Natural killer cell (primary cell): ENCODE measurements around the gene RASL10B. TPM values are rescaled to one million over a fixed set of nuclear protein-coding genes. Genes with fewer than 3 reads are reported as not detected.

Experiments used
- ATAC-seq, 3 donors: fragments of 150-1000 bp in 2 of 3; fragments of 200-7000 bp in 1 of 3; cut with Tn5 transposase; 1 replicate in 1 of 3; 2 replicates in 2 of 3; pipeline ENCODE4 v1.10.0; 2021; ENCODE audit warnings: mild to moderate bottlenecking in 2 of 3, moderate library complexity in 2 of 3
- DNase-seq, 2 donors: peaks; one replicate each; pipeline versions ENCODE4 v3.0.0 to v3.0.0-alpha.2; 2013 to 2021; ENCODE audit warnings: mixed read lengths in 1 of 2
- H3K27ac ChIP-seq: one replicate; pipeline ENCODE4 v1.5.1; 2013; ENCODE audit warnings: mild to moderate bottlenecking, low read length
- H3K27me3 ChIP-seq: one replicate; pipeline ENCODE4 v1.6.1; 2013; ENCODE audit warnings: low read length; ENCODE audit not compliant: control insufficient read depth, insufficient read depth
- H3K36me3 ChIP-seq: one replicate; pipeline ENCODE4 v1.6.1; 2013; ENCODE audit warnings: low read length; ENCODE audit not compliant: control insufficient read depth, insufficient read depth
- H3K4me1 ChIP-seq: one replicate; pipeline ENCODE4 v1.6.1; 2013; ENCODE audit warnings: low read length; ENCODE audit not compliant: control insufficient read depth, insufficient read depth
- H3K4me3 ChIP-seq: one replicate; pipeline ENCODE4 v1.5.1; 2013; ENCODE audit warnings: low read length
- H3K9me3 ChIP-seq: one replicate; pipeline ENCODE4 v1.6.1; 2013; ENCODE audit warnings: low read length; ENCODE audit not compliant: control insufficient read depth, insufficient read depth
- H3K27ac Mint-ChIP-seq, 2 donors: one replicate each; pipeline ENCODE4 v1.8.0; 2022; ENCODE audit warnings: mild to moderate bottlenecking in 2 of 2, mixed read lengths in 2 of 2, moderate library complexity in 1 of 2
- H3K27me3 Mint-ChIP-seq, 2 donors: one replicate each; pipeline ENCODE4 v1.8.0; 2022; ENCODE audit warnings: low read depth in 2 of 2, mixed read lengths in 2 of 2
- H3K36me3 Mint-ChIP-seq: one replicate; pipeline ENCODE4 v1.8.0; 2022; ENCODE audit warnings: mixed read lengths
- H3K4me1 Mint-ChIP-seq, 2 donors: one replicate each; pipeline ENCODE4 v1.8.0; 2022; ENCODE audit warnings: mixed read lengths in 2 of 2
- H3K4me3 Mint-ChIP-seq: one replicate; pipeline ENCODE4 v1.8.0; 2022; ENCODE audit warnings: mild to moderate bottlenecking, moderate library complexity, mixed read lengths
- H3K9me3 Mint-ChIP-seq, 2 donors: one replicate each; pipeline ENCODE4 v1.8.0; 2022; ENCODE audit warnings: mixed read lengths in 2 of 2
- CTCF ChIP-seq: fragments of 200-600 bp; IDR thresholded peaks from one replicate; pipeline ENCODE4 v1.8.0; 2022; ENCODE audit warnings: antibody characterized with exemption
- WGBS: methylation state at CpG from one replicate; pipeline ENCODE4 v1.1.7; 2013; ENCODE audit warnings: missing lambda C conversion rate; ENCODE audit not compliant: insufficient coverage; 5-methylcytosine and 5-hydroxymethylcytosine counted together
- intact Hi-C: fragments of 100-400 bp; cut with micrococcal nuclease; formaldehyde crosslinking; loops from one replicate; pipeline ENCODE4 v1.14.2; 2022
- total RNA-seq, 4 donors: library from RNA; stranded (reverse); fragments of 120-200 nt in 1 of 4; gene quantifications; one replicate each; pipeline versions ENCODE4 v1.2.3 to v1.2.4, GENCODE V29; 2013 to 2022

RASL10B gene
- under 1 TPM in 1 of 3 donors, not detected in 2; 0.07 TPM for total RNA-seq
- 0.52 TPM for total RNA-seq (2013)

GRCh38 chr17:35731239-35731916 lies at the start of gene RASL10B:
TSS of gene RASL10B (plus strand) at chr17:35731639. CDS start at chr17:35735185, 3,546 bp downstream.
- peaks cover 15% of the 10 kb centered on the region for H3K36me3 ChIP-seq
- intact Hi-C loops: no loop called here
- H3K27me3 ChIP-seq: no peaks in the 10 kb centered on the region
- ATAC-seq (peak; percentile 73 to 96 (median 94)), DNase-seq (peak; percentile 48 to 61)
- TF ChIP-seq CTCF: no peak
- Mint-ChIP-seq H3K36me3 (peaks cover 6% of the 10 kb centered on the region), H3K4me3 (peak within 1 kb of the TSS; percentile 90), H3K27me3 (no peaks in the 10 kb centered on the region), H3K9me3 (no peaks in the 10 kb centered on the region), H3K27ac (peak within 1 kb of the TSS in 1 of 2 donors; percentile 62), H3K4me1 (peaks cover 10 to 12% of the 10 kb centered on the region in 2 donors)
- H3K4me1 ChIP-seq: peaks cover 16% of the 10 kb centered on the region
- H3K4me3 ChIP-seq: peak within 1 kb of the TSS; percentile 36
- no peaks in the 10 kb centered on the region for H3K9me3 ChIP-seq
- WGBS: 8% methylated on average over 31 of the region's 44 CpGs
- H3K27ac ChIP-seq: no peak within 1 kb of the TSS

DNA sequence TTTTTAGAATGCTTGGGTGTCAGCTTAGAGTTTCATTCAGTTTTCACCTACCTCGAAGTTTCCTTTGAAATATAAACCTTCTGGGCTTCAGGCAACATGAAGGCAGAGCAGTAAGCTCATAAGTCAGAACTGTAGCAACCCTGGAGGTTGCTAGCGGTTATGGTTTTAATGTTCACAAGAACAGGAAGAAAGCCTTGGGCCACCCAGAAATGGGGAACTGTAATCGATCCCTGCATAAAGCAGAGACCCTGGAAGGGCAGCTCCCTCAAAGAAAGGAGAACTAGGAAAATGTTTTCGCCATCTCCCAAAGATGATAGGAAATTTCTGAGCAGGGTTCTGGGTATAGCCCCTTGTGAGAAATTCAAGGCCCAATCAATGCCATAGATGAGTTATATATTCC lies 47.8 kb upstream of the RASL10B start:
- intact Hi-C loops: no loop called here
- DNase-seq (no peak), ATAC-seq (no peak)
- H3K4me1 Mint-ChIP-seq: peaks cover 4 to 14% of the 10 kb centered on the region in 2 donors
- H3K9me3 Mint-ChIP-seq: no peaks in the 10 kb centered on the region
- no peak for TF ChIP-seq CTCF
- WGBS: 70% methylated on average over 4 of the region's 4 CpGs
- no peaks in the 10 kb centered on the region for H3K4me1 ChIP-seq
- no peaks in the 10 kb centered on the region for H3K27me3 ChIP-seq
- H3K4me3 ChIP-seq: no peak overlapping the region
- no peak overlapping the region for H3K27ac ChIP-seq
- H3K27me3 Mint-ChIP-seq: no peaks in the 10 kb centered on the region
- H3K4me3 Mint-ChIP-seq: no peak overlapping the region
- no peaks in the 10 kb centered on the region for H3K9me3 ChIP-seq
- no peak overlapping the region for H3K27ac Mint-ChIP-seq
- H3K36me3 Mint-ChIP-seq: peaks cover 13% of the 10 kb centered on the region
- peaks cover 66% of the 10 kb centered on the region for H3K36me3 ChIP-seq

GRCh38 chr17:35684055-35684802 lies 47.2 kb upstream of the RASL10B start:
- H3K36me3 Mint-ChIP-seq: peaks cover 13% of the 10 kb centered on the region
- peaks cover 66% of the 10 kb centered on the region for H3K36me3 ChIP-seq

More at GRCh38 chr17:35684055-35684802, 47.2 kb upstream of the RASL10B start:
- Mint-ChIP-seq H3K27me3 (no peaks in the 10 kb centered on the region), H3K27ac (no peak overlapping the region), H3K9me3 (no peaks in the 10 kb centered on the region), H3K4me3 (no peak overlapping the region), H3K4me1 (peaks cover 0 to 8% of the 10 kb centered on the region in 2 donors)
- Histone ChIP-seq H3K27me3 (no peaks in the 10 kb centered on the region), H3K4me3 (no peak overlapping the region), H3K9me3 (no peaks in the 10 kb centered on the region), H3K27ac (no peak overlapping the region), H3K4me1 (no peaks in the 10 kb centered on the region)
- DNase-seq: no peak
- WGBS: 86% methylated on average over 1 of the region's 2 CpGs
- TF ChIP-seq CTCF: no peak
- no peak for ATAC-seq
- intact Hi-C loops: no loop called here
